GM12892 (cell line): ENCODE results near the gene NR4A1.

ENCODE experiments used
- DNase-seq: peaks from one replicate; pipeline ENCODE4 v3.0.0; 2011; ENCODE audit not compliant: insufficient read length
- FAIRE-seq: peaks from 2 replicates; lab custom pipeline; 2011; peaks lifted over from hg19 to GRCh38; lab: Jason Lieb, UNC
- POLR2A ChIP-seq: IDR thresholded peaks from 2 replicates; pipeline ENCODE4 v1.6.1; 2011; ENCODE audit warnings: low read depth, low read length, control low read depth
- POLR2AphosphoS5 ChIP-seq: IDR thresholded peaks from 2 replicates; pipeline ENCODE4 v1.6.1; 2011; ENCODE audit warnings: low read depth, low read length, control low read depth
- TAF1 ChIP-seq: IDR thresholded peaks from 2 replicates; pipeline ENCODE4 v1.6.1; 2011; ENCODE audit warnings: low read depth, mild to moderate bottlenecking, control low read depth, low read length, borderline replicate concordance

Gene NR4A1

DNA sequence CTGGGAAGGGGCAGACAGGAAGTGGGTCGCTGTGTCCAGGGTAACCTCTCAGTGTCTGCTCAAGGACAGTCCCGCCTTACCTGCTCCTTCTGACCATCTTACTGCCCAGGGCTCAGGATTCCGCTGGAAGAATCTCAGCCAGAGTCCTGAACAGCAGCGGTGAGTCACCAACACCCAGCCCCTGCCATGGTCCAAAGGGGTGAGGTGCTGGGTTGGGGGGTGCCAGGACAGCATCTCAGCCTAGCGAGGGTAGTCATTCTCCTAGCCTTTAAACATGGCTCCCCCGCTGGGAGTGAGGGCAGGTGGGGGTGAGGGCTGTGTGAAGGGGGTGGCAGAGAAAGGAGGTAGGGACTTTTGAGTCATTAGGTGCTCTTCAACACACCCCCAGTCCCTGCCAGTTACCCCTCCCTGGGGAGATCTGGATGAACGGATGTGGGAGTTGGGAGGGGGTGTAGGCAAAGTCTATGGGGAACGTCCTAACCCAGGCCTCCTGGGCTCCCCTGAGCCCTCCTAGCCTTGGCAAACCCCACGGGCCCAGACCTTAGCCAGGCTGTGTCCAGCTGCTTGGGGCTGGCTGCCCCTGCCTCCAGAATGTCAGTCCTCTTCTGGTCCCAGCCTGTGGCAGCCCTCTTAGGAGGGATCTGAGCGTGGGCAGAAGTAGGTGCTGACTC, 42.0 kb upstream of the NR4A1 start:
- TF ChIP-seq POLR2AphosphoS5 (no peak), TAF1 (no peak), POLR2A (no peak)
- FAIRE-seq (no peak), DNase-seq (no peak)

DNA sequence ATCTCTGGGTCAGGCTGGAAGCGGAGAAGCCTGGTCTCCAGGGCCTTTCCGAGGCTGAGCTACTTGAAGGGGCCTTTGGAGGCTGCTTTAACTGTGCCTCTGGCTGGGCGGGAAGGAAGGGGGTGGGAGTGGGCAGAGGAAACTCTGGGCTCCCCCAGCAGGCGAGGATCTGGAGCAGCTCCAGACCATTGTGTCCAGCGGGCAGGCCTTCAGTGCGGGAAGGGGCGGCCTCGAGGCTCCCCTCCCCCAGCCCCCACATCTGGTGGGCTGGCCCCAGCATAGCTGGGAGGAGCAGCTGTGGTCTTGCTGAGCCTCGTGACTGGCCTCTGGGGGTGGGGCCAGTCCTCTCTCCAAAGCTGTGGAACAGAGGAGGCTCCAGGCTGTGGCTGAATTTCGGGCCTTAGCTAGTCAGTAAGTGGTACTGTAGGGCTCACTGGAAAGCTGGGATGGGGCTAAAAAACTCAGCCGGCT, 41.1 kb upstream of the NR4A1 start:
- DNase-seq (no peak), FAIRE-seq (no peak)
- TF ChIP-seq POLR2A (no peak), POLR2AphosphoS5 (no peak), TAF1 (no peak)

DNA sequence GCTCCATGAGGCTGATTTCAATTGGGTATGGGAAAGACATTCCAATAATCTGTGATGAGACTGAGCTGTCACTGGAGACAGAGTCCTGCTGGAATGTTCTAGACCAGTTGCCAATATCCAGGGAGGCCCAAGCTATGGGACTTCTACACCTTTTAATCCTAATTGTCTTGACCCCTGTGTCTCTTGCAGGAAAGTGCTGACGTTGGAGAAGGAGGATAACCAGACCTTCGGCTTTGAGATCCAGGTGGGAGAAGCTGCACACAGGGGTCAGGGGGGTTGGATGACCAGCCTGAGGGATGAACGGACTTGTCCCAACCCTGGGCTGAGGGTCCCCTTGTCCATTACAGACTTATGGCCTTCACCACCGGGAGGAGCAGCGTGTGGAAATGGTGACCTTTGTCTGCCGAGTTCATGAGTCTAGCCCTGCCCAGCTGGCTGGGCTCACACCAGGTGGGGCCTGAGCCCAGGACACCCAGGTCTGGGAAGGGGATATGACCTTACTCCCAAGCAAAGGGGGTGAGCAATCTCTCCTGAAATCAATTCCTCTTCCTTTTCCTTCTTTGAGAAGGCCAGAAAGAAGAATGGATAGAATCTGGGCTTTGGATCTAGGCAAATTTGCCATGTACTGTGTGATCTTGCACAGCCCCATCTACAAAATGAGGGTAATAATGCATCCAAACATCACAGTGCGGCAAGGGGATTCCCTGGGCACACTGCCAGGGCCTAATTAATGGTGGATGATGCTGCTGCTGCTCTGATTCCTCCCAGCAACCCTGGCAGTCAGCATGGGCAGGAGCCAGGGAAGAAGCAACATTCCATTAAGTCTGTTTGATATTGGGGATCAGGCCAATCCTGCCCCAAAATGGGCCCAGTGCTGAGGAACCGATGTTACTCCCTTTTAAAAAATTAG, 40.3 kb upstream of the NR4A1 start:
- no peak for FAIRE-seq
- DNase-seq: no peak
- no peak for TF ChIP-seq POLR2A
- TF ChIP-seq POLR2AphosphoS5: no peak
- TF ChIP-seq TAF1: no peak

DNA sequence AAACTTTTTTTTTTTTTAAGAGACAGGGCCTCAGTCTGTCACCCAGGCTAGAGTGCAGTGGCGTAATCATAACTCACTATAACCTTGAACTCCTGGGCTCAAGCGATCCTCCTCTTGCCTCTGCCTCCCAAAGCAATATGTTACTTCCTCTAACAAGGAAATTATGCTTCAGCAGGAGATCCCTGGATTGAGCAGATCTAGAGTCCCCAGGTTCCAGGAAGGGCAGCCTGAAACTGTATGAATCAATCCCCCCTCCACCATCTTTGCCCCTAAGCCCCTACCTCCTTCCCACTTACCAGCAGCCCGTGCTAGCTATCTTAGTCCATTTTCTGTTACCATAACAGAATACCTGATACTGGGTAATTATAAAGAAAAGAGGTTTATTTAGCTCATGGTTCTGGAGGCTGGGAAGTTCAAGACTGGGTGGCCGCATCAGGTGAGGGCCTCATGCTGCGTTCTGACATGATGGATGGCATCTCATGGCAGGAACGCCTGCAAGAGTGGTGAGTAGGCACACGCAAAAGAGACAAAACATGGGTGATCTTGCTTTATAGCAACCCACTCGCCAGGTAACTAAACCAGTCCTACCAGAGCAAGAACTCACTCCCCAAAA, 39.5 kb upstream of the NR4A1 start:
- DNase-seq (no peak), FAIRE-seq (no peak)
- TF ChIP-seq TAF1 (no peak), POLR2AphosphoS5 (no peak), POLR2A (no peak)

DNA sequence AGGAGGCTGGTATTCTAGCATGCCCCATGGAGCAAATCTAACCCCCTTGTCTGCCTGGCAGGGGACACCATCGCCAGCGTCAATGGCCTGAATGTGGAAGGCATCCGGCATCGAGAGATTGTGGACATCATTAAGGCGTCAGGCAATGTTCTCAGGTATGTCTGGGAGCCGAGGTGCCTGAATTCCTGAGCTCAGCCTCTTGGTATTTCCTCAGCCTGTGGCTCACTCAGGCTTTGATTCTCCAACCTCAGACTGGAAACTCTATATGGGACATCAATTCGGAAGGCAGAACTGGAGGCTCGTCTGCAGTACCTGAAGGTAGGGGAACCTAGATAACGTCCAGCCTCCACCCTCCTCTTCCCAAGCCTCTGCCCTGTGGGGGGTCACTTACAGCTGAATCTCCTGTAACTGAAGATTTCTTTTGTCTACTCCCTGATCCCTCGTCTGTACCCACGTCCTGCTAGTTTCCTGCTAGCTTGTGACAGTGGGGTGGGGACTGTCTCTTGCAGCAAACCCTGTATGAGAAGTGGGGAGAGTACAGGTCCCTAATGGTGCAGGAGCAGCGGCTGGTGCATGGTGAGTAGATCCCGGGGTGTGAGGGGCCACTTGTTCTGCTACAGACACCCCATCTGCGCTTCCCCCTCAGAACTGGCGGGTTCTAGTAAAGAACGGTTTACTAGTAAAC, 37.5 kb upstream of the NR4A1 start:
- FAIRE-seq: no peak
- DNase-seq: no peak
- no peak for TF ChIP-seq POLR2AphosphoS5
- no peak for TF ChIP-seq POLR2A
- TF ChIP-seq TAF1: no peak

DNA sequence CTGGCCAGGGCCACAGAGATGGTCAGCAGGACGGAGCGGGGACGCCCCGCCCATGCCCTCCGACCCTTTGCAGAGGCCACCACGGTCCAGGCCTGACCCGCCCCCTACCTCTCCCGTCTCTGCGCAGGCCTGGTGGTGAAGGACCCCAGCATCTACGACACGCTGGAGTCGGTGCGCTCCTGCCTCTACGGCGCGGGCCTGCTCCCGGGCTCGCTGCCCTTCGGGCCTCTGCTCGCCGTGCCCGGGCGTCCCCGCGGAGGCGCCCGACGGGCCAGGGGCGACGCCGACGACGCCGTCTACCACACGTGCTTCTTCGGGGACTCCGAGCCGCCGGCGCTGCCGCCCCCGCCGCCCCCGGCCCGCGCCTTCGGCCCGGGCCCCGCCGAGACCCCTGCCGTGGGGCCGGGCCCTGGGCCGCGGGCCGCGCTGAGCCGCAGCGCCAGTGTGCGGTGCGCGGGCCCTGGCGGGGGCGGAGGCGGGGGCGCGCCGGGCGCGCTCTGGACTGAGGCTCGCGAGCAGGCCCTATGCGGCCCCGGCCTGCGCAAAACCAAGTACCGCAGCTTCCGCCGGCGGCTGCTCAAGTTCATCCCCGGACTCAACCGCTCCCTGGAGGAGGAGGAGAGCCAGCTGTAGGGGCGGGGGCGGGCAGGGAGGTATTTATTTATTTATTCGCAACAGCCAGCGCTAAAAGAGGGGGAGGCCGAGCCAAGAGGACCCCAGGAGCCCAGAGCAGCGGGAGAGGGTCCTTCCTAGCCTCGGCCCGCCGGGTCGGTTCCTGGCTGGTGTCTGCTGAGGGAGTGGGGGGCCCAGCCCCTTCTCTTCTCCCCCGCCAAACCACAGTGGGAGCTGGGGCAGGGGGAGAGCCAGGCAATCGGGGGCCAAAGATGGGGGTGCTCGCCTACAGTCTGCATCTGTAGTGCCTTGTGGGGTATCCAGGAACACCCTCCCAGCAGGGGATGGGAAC, 36.4 kb upstream of the NR4A1 start:
- TF ChIP-seq POLR2A: no peak
- no peak for TF ChIP-seq POLR2AphosphoS5
- no peak for TF ChIP-seq TAF1
- no peak for FAIRE-seq
- DNase-seq: no peak

DNA sequence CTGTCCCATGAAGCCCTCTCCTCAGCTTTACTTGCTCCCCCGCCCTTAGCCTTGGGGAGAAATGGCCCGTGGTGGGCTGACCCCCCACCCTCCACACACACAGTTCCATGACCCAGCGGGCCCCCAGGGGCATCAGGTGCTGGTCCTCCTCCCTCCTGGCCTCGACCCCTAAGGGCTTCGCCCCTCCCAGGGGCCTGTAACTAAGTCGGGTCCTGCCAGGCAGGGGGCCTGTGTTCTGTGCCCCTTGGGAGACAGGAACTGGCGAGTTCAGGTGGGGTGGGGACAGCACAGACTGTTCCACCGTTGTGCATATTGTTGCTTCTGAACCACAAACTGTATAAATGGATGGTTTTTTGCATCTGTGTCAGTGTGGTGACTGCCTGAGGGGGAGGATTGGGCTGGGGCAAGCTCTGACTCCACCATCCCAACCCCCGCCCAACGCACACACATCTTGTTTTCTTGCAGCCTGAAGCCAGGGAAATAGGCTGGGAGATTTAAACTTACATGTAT, 35.7 kb upstream of the NR4A1 start:
- TF ChIP-seq POLR2A (no peak), POLR2AphosphoS5 (no peak)
- DNase-seq: no peak
- no peak for FAIRE-seq

DNA sequence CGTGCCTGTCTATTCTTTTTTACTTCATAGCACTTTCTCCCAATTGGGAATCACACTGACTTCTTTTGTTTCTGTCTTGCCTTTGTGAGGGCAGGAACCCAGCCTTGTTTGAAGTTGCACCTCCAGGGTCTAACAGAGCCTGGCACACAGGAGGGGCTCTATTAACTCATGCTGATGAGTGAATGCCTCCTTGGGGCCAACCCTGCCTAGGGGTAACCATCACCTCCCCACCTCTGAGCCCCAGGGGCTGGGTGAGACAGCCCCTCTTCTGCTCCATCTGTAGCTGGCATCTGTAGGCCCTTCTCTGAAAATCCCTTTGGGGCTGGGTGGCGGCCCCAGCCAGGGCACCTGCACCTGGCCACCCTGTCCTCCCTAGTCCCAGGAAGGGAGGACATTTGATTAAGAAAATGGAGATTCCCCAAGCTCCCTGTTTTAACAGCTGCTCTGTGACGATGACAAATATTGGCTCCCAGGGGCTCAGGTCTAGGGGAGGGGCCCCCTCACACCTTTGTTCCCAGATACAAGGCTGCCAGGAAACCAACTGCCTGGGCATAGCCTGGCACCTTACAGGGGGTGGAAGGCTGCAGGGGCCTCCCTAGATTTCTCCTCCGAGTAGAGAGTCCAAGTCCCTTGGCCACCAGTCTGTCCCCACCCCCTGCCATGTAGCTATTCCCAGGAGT, 32.7 kb upstream of the NR4A1 start:
- DNase-seq (no peak), FAIRE-seq (no peak)
- TF ChIP-seq POLR2A (no peak), POLR2AphosphoS5 (no peak)

DNA sequence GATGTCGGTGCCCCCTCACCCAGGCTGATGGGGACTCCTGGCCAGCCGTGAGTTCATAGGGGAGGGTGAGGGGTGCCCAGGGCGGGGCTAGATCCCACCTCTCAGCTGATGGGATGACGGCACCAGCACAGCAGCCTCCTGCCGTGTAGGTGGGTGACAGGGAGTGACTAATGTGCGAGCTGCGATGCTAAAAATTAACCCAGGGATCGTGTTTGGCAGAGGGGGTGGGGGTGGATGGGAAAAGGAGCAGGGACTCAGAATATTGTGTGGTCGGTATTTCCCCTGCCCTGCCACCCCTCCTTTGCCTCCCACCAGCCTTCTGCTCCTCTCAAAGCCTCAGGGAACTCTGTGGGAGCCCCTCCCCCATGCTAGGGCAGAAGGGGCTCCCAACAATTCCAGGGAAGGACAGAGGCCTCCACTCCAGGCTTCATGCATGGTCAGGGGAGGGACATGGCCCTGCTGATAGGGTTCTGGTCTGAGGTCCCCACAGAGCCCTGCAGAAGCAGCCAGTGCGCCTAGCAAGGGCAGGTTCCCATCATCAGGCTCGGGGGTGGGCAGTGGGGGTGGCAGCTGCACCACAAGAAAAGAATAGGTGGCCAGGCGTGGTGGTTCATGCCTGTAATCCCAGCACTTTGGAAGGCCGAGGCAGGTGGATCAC, 32.0 kb upstream of the NR4A1 start:
- no peak for FAIRE-seq
- no peak for DNase-seq
- TF ChIP-seq POLR2A (no peak), POLR2AphosphoS5 (no peak), TAF1 (no peak)
